ENCODE results near the gene CGREF1.
A peak's percentile ranks its signal among the peaks of the same experiment; 100 is the strongest.

Gene CGREF1

DNA sequence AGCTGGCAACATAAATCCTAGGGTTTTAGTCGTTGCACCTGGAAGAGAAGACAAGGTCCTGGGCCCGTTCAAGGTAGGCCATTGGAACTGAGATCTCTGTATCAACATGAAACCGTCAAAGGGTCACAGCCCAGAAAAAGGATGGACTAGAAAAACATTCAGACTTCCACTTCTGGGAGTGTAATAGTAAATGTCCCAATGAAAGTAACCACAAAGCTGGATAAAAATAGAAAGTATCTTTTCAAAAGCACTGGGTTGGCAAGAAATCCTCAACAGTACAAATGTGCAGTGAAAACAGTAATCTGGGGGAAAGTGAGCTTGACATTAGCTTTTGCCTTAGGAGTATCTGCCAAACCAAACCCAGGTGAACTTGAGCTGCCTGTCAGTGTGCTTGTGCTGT is 12.9 kb downstream of the CGREF1 start:
- H3K9ac ChIP-seq (ENCODE audit: low read length) = no peak overlapping the region
- no peak overlapping the region for H3K4me3 ChIP-seq (ENCODE audit: low read depth, low read length)

DNA sequence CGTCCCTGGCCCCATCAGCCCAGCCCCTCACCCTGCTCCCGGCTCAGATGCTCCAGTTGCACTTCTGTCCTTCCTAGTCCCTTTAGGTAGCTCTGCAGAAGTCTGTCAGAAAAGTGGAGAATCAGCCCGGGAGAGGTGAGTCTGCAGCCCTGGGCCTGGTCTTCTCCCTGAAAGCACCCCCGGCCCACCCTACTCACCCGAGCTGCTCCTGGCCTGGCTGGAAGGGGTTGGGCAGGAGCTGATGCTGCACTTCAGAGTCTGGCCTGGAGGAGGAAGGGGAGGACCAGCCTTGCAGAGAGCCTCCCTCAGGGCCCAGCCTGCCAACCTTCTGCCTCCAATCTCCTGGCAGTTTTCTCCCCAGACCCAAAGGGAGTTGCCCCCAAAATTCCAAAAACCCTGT is 16.6 kb downstream of the CGREF1 start:
- H3K9ac ChIP-seq (ENCODE audit: low read length) = no peak overlapping the region
- H3K36me3 ChIP-seq (ENCODE audit: control insufficient read depth, insufficient read depth, low read length) = no peaks in the 10 kb centered on the region
- H3K9me3 ChIP-seq (ENCODE audit: control insufficient read depth, insufficient read depth, low read depth, low read length) = no peaks in the 10 kb centered on the region
- no peak overlapping the region for H3K4me3 ChIP-seq (ENCODE audit: low read depth, low read length)
- H3K27ac ChIP-seq (ENCODE audit: low read depth, low read length) = no peak overlapping the region
- no peaks in the 10 kb centered on the region for H3K27me3 ChIP-seq (ENCODE audit: control insufficient read depth, insufficient read depth, low read length)
- no peaks in the 10 kb centered on the region for H3K4me1 ChIP-seq (ENCODE audit: control insufficient read depth, insufficient read depth, low read length)

More for the DNA sequence above, 12.9 kb downstream of the CGREF1 start:
- H3K36me3 ChIP-seq (ENCODE audit: control insufficient read depth, insufficient read depth, low read length) = no peaks in the 10 kb centered on the region
- no peaks in the 10 kb centered on the region for H3K9me3 ChIP-seq (ENCODE audit: control insufficient read depth, insufficient read depth, low read depth, low read length)
- H3K27ac ChIP-seq (ENCODE audit: low read depth, low read length) = no peak overlapping the region
- H3K27me3 ChIP-seq (ENCODE audit: control insufficient read depth, insufficient read depth, low read length) = no peaks in the 10 kb centered on the region
- no peaks in the 10 kb centered on the region for H3K4me1 ChIP-seq (ENCODE audit: control insufficient read depth, insufficient read depth, low read length)

DNA sequence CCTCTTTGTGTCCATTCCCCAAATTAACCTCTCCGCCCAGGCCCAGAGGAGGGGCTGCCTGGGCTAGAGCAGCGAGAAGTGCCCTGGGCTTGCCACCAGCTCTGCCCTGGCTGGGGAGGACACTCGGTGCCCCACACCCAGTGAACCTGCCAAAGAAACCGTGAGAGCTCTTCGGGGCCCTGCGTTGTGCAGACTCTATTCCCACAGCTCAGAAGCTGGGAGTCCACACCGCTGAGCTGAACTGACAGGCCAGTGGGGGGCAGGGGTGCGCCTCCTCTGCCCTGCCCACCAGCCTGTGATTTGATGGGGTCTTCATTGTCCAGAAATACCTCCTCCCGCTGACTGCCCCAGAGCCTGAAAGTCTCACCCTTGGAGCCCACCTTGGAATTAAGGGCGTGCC is 18.9 kb downstream of the CGREF1 start:
- Histone ChIP-seq H3K4me3 (ENCODE audit: low read depth, low read length) (no peak overlapping the region), H3K9me3 (ENCODE audit: control insufficient read depth, insufficient read depth, low read depth, low read length) (no peaks in the 10 kb centered on the region), H3K27me3 (ENCODE audit: control insufficient read depth, insufficient read depth, low read length) (no peaks in the 10 kb centered on the region), H3K27ac (ENCODE audit: low read depth, low read length) (no peak overlapping the region), H3K9ac (ENCODE audit: low read length) (no peak overlapping the region), H3K4me1 (ENCODE audit: control insufficient read depth, insufficient read depth, low read length) (peaks cover 7% of the 10 kb centered on the region), H3K36me3 (ENCODE audit: control insufficient read depth, insufficient read depth, low read length) (no peaks in the 10 kb centered on the region)

DNA sequence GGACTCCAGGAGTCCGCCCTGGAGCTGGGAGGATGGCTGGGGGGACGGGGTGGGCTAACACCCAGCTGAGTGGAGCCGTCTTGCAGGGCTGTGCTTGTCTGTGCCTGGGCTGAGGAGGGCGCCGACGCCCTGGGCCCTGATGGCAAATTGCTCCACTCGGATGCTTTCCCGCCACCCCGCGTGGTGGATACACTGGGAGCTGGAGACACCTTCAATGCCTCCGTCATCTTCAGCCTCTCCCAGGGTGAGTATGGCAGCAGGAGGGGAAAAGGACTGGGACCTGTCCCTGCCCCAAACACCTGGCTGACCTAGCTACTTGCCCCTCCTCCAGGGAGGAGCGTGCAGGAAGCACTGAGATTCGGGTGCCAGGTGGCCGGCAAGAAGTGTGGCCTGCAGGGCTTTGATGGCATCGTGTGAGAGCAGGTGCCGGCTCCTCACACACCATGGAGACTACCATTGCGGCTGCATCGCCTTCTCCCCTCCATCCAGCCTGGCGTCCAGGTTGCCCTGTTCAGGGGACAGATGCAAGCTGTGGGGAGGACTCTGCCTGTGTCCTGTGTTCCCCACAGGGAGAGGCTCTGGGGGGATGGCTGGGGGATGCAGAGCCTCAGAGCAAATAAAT is 19.5 kb downstream of the CGREF1 start:
- Histone ChIP-seq H3K27me3 (ENCODE audit: control insufficient read depth, insufficient read depth, low read length) (no peaks in the 10 kb centered on the region), H3K4me3 (ENCODE audit: low read depth, low read length) (no peak overlapping the region), H3K9me3 (ENCODE audit: control insufficient read depth, insufficient read depth, low read depth, low read length) (no peaks in the 10 kb centered on the region), H3K27ac (ENCODE audit: low read depth, low read length) (no peak overlapping the region), H3K36me3 (ENCODE audit: control insufficient read depth, insufficient read depth, low read length) (no peaks in the 10 kb centered on the region), H3K4me1 (ENCODE audit: control insufficient read depth, insufficient read depth, low read length) (peaks cover 7% of the 10 kb centered on the region), H3K9ac (ENCODE audit: low read length) (no peak overlapping the region)

DNA sequence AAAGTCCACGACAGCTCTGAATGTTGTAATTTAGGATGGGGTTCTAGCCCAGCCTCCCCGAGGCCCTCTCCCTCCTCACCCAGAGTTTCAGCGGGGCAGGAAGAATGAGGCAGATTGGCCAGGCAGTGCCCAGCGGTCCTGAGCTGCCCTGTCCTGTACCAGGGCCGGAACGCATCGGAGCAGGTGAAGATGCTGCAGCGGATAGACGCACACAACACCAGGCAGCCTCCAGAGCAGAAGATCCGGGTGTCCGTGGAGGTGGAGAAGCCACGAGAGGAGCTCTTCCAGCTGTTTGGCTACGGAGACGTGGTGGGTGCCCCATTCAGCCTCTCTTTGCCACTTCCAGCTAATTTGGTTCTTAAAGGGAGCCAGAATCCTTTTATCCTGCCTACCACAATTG is 21.6 kb downstream of the CGREF1 start:
- Histone ChIP-seq H3K4me3 (ENCODE audit: low read depth, low read length) (no peak overlapping the region), H3K36me3 (ENCODE audit: control insufficient read depth, insufficient read depth, low read length) (no peaks in the 10 kb centered on the region), H3K4me1 (ENCODE audit: control insufficient read depth, insufficient read depth, low read length) (peaks cover 7% of the 10 kb centered on the region), H3K27me3 (ENCODE audit: control insufficient read depth, insufficient read depth, low read length) (no peaks in the 10 kb centered on the region), H3K27ac (ENCODE audit: low read depth, low read length) (no peak overlapping the region), H3K9me3 (ENCODE audit: control insufficient read depth, insufficient read depth, low read depth, low read length) (no peaks in the 10 kb centered on the region), H3K9ac (ENCODE audit: low read length) (no peak overlapping the region)

DNA sequence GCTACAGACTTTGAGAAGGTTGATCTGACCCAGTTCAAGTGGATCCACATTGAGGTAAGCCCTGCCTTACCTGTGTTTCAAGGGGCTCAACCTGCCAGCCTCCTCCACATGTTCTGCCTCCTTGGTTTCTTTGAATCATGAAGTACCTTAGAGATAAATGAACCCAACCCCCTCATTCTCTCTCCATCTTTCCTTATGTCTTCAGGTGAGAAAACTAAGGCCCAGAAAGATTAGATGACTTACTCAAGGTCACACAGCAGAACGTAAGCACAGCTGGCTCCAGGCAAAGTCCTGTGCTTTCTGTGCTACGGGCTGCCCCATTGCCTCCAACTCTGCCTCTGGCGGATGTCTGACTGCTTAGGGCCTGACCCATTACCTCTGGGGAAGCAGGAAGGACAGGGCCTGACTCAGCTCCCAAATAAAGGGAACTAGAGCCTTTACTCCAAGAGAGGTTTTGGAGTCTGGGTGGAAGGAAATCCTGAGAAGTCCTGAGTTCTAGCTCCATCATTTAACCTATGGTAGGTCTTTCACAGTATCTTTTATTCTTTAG is 22.1 kb downstream of the CGREF1 start:
- Histone ChIP-seq H3K9ac (ENCODE audit: low read length) (no peak overlapping the region), H3K9me3 (ENCODE audit: control insufficient read depth, insufficient read depth, low read depth, low read length) (no peaks in the 10 kb centered on the region), H3K4me3 (ENCODE audit: low read depth, low read length) (no peak overlapping the region)

DNA sequence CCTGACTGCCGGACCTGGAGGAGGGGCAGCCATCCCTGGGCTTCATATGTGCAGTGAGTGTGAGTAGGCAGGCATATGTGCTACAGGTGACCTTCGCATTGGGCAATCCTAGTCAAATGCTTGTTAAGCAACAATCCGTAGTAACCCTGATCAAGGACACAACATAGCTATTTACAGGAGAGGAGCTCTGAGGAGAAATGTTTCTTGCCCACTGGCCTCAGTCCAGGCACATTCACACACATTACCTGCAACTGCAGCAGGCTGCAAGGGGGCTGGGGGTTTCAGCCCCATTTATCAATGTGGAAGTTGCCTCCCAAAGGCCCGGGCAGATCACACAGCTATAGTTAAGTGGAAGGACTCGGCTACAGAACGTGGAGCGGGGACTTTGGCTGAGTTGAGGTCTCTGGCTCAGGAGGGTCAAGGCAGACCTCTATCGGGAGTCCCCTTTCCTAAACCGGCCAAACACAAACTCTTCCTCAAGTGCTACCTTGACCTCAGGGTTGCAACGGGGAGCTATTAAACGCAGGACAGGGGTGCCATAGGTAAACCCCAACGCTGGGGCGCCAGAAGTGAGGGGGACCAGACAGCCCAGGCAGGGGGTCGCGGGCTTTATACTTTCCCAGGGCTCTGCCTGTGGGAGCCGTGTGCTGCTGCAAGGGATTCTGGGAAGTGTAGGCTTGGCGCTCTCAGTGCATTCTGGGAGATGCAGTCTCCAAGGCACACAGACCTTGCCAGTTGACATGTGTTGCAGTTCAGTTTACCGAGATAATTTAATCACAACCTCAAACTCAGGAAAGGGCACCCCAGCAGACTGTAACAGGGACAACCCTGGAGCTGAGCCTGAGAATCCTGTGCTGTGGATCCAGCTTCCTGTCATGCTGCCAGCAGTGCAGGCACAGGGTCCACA is 22.9 kb downstream of the CGREF1 start:
- Histone ChIP-seq H3K9me3 (ENCODE audit: control insufficient read depth, insufficient read depth, low read depth, low read length) (no peaks in the 10 kb centered on the region), H3K4me3 (ENCODE audit: low read depth, low read length) (peak overlapping the region; percentile 48), H3K36me3 (ENCODE audit: control insufficient read depth, insufficient read depth, low read length) (no peaks in the 10 kb centered on the region), H3K27ac (ENCODE audit: low read depth, low read length) (no peak overlapping the region), H3K4me1 (ENCODE audit: control insufficient read depth, insufficient read depth, low read length) (peaks cover 7% of the 10 kb centered on the region), H3K9ac (ENCODE audit: low read length) (no peak overlapping the region), H3K27me3 (ENCODE audit: control insufficient read depth, insufficient read depth, low read length) (no peaks in the 10 kb centered on the region)

More for the DNA sequence above, 22.1 kb downstream of the CGREF1 start:
- H3K27ac ChIP-seq (ENCODE audit: low read depth, low read length) = no peak overlapping the region
- H3K36me3 ChIP-seq (ENCODE audit: control insufficient read depth, insufficient read depth, low read length) = no peaks in the 10 kb centered on the region
- H3K27me3 ChIP-seq (ENCODE audit: control insufficient read depth, insufficient read depth, low read length) = no peaks in the 10 kb centered on the region
- peaks cover 7% of the 10 kb centered on the region for H3K4me1 ChIP-seq (ENCODE audit: control insufficient read depth, insufficient read depth, low read length)

DNA sequence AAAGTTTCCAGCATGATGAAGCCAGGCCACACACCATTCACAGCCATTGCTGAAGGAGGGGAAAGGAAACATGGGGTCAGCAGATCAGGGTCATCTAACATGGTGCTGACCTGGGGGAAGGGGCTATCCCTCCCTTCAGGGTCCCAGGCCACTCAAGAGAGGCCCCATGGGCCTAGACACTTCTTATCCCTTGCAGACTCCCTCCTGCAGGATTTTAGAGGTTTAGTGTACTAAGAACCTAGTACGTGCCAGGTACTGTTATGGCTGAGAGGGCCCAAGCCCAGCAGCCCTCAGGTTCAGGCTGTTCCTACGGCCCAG is 23.5 kb downstream of the CGREF1 start:
- Histone ChIP-seq H3K9ac (ENCODE audit: low read length) (no peak overlapping the region), H3K36me3 (ENCODE audit: control insufficient read depth, insufficient read depth, low read length) (no peaks in the 10 kb centered on the region), H3K27me3 (ENCODE audit: control insufficient read depth, insufficient read depth, low read length) (no peaks in the 10 kb centered on the region), H3K27ac (ENCODE audit: low read depth, low read length) (no peak overlapping the region), H3K9me3 (ENCODE audit: control insufficient read depth, insufficient read depth, low read depth, low read length) (no peaks in the 10 kb centered on the region), H3K4me1 (ENCODE audit: control insufficient read depth, insufficient read depth, low read length) (peaks cover 7% of the 10 kb centered on the region), H3K4me3 (ENCODE audit: low read depth, low read length) (no peak overlapping the region)

DNA sequence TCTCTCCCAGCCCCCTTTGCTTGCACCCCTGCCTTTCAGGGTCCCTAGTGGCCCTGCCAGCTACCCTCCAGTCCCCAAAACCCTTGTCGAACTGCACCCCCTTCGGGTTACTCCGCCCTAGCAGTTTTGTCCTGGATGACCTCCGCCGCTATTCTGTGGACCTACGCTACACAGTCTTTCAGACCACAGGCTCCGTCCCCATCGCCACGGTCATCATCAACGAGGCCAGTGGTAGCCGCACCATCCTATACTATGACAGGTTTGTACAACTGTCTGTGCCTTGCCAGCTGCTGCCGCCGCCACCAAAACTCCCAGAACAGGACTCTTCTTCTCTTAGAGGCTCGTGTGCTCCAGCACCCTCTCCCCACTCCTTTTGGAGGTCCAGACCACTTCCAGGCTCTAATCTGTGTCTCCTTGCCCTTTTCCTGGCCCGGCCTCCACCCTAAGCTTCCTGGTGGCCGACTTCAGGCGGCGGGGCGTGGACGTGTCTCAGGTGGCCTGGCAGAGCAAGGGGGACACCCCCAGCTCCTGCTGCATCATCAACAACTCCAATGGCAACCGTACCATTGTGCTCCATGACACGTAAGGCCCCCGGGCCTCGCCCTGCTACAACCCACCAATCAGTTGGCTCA is 24.5 kb downstream of the CGREF1 start:
- no peaks in the 10 kb centered on the region for H3K27me3 ChIP-seq (ENCODE audit: control insufficient read depth, insufficient read depth, low read length)
- H3K4me1 ChIP-seq (ENCODE audit: control insufficient read depth, insufficient read depth, low read length) = peaks cover 7% of the 10 kb centered on the region
- H3K36me3 ChIP-seq (ENCODE audit: control insufficient read depth, insufficient read depth, low read length) = no peaks in the 10 kb centered on the region
- H3K27ac ChIP-seq (ENCODE audit: low read depth, low read length) = no peak overlapping the region
- no peak overlapping the region for H3K9ac ChIP-seq (ENCODE audit: low read length)
- no peak overlapping the region for H3K4me3 ChIP-seq (ENCODE audit: low read depth, low read length)
- H3K9me3 ChIP-seq (ENCODE audit: control insufficient read depth, insufficient read depth, low read depth, low read length) = no peaks in the 10 kb centered on the region

DNA sequence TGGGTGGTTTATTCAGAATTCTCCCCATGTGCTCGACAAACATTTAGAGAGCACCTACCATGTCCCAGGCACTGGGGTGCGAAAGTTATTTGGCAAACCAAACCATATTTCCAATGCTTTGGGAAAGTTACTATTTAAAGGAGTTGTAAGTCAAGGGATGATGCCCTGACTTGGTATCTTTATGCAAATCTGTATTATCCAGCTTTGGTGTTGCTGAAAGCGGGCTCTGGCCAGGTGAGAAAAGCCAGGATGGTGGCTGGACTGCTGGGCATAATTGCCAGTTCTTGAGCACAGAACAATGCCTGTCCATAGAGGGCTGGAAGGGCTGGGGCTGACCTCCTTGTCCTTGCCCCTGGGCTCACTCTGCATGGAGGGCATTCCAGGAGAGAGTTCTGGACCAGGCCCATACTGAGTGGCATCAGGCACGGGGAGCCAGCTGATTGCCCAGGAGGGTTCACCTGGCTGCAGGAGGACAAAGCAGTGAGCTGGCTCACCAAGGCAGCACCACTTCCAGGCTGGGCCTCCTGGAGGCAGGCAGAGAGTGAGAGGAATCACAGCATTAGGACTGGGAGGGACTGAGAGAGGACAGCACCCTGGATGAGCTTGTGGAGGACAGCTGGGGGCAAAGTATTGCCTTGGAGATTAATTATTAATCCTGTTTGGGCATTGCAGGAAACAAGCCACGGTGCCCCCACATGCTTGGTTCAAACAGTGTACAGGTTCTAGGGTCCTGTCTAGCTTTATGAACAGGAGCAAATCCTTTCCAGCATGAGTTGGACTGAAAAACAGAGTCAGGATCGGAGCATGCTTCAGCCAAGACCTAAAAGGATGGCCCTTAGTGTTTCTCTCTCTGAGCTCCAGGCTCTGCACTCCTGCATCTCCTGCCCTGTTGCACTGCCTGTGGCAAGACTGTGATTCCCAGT is 25.2 kb downstream of the CGREF1 start:
- Histone ChIP-seq H3K27ac (ENCODE audit: low read depth, low read length) (no peak overlapping the region), H3K36me3 (ENCODE audit: control insufficient read depth, insufficient read depth, low read length) (no peaks in the 10 kb centered on the region), H3K4me1 (ENCODE audit: control insufficient read depth, insufficient read depth, low read length) (peaks cover 7% of the 10 kb centered on the region), H3K27me3 (ENCODE audit: control insufficient read depth, insufficient read depth, low read length) (no peaks in the 10 kb centered on the region; the same call in 1 of the 2 replicates), H3K4me3 (ENCODE audit: low read depth, low read length) (no peak overlapping the region), H3K9ac (ENCODE audit: low read length) (no peak overlapping the region), H3K9me3 (ENCODE audit: control insufficient read depth, insufficient read depth, low read depth, low read length) (no peaks in the 10 kb centered on the region)

Measured in HUES6 (cell line).